DMS79 (cell line): ENCODE data around the gene NLGN4X.
"Not testable (repeated sequence)": the region's sequence is repeated elsewhere in the genome, so short reads cannot be mapped to it uniquely, and the experiment has no call there.

ENCODE experiments used
- DNase-seq: peaks from one replicate; lab custom pipeline; 2025; lab: John Stamatoyannopoulos, UW

The NLGN4X gene

GRCh38 chrX:6005856-6006255 is 222.8 kb downstream of the NLGN4X start:
- no peak for DNase-seq

DNA sequence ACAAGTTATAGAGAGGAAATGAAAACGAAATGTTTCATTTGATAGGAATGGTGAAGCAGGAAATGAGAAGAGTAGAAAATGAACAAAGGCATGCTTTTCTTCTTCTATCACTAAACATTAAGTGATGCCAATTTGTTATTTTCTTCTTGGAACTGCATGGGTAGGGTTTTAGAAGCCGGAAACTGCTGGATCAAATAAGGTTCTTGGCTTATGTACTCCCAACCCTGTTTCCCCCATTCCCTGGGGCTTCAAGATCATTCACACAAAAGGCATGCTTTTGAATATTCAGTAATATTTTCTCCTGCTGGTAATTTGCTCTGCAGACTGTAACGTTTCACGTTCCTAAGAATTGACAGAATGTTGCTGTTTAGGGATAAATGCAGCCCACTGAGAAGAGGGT is 224.1 kb downstream of the NLGN4X start:
- DNase-seq = no peak

DNA sequence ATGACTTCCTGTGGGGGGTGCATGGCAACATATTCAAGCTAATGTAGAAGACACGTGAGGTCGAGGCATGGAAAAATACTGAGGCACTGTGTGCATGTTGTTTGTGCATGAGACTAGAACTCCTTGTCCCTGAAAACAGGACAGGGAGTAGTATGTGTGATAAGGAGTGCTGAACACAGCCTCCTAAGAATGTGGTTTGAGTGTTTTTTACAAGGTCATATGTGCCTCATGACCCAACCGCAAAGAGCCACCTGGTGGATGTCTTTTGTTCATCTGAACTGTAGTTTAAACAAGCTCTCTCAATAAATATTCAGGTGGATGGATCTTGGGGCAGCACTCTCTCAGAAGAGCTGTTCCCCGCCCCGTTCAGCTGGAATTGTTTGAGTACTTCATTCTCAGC is 226.6 kb downstream of the NLGN4X start:
- no peak for DNase-seq

GRCh38 chrX:5998901-5999300 is 229.8 kb downstream of the NLGN4X start:
- DNase-seq = no peak

- no peak for DNase-seq
Measured at GRCh38 chrX:5998456-5998855, 230.2 kb downstream of the NLGN4X start.

DNA sequence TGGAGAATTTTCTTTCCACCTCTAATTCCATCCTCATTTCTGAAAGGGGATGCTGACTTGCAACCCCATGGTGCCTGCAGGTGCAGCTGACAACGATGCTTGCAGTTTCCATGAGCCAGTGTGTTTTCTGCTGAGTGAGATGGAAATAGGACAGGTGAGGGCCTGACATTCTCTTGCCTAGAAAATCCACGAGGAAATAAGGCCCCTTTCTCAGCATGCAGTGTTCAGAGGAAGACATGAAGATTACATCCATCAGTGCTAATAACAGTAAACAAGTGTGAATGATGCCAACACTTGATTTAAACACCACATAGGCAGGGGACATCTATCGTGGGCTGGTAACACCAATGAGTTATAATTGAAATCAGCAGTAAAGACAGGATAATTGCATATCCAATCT is 237.3 kb downstream of the NLGN4X start:
- no peak for DNase-seq

DNA sequence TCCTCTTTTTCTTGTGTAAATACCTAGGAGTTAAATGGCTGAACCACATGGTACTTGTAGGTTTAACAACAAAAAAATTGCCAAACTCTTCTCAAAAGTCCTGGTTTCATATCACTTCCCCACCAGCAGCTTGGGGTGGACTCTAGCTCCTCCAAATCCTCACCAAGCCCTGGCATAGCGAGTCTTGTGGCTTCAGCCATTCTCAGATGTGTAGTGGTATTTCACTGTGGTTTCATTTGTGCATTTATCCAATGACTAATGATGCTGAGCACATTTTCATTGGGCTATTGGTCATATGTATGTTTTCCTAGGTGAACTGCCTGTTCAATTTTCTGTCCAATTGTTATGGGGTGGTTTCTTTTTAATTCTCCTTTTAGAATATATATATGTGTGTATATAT is 249.3 kb downstream of the NLGN4X start:
- DNase-seq = no peak

- DNase-seq = peak; percentile 9
Measured at GRCh38 chrX:5976332-5976731, 252.3 kb downstream of the NLGN4X start.

- no peak for DNase-seq
Measured at GRCh38 chrX:5971300-5971699, 257.4 kb downstream of the NLGN4X start.

DNA sequence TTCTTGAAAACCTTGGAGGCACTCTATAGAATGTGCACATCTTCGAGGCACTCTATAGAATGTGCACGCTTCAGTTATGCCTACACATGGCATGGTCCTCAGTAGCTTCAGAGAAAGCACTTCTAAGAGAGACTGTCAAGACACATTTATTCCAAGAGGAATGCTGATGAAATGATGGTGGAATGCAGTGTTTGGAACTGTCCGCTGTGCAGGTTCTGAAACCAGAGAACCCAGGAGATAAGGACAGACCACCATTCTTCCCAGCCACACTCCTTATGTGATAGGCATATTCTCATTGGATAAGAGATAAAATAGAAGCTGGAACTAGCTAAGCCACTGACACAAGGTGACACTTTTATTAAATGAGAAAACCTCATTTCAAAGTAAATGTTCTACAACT is 263.3 kb downstream of the NLGN4X start:
- DNase-seq = no peak

- DNase-seq = no peak
Measured at GRCh38 chrX:5959286-5959685, 269.4 kb downstream of the NLGN4X start.

DNA sequence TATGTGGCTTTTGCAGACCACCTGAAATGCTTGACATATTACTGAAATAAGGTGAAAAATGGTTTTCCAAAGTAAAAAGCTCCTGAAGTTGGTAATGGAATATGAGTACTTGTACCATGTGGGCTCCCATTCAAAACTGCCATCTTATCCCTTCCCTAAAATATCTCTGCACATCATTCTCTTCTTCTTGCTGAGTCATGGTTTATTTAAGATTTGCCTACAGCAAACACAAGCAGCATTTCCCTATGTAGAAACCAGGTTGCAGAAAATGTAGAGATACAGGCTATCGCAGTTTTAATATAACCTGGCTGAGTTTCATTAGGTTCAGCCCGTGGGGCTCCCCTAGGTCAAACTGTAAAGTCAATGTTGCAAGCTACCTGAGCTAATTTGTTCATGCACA is 270.1 kb downstream of the NLGN4X start:
- no peak for DNase-seq

DNA sequence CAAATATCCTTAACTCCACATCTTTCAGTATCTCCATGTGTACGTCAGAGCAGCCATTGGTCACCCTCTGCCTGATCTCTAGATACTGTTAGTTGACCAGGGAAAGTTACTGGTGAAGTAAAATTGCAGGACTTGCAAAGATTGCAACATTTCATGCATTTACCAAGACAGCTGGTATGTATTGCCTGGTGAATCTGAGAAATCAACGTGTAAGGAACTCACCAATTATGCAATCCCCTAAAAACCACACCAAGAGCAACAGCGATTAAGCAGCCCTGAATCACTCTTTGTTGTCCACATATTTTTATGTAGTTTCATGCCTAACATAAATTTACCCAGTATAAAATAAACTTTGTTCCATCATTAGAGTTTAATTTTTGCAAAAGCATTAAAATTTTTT is 271.2 kb downstream of the NLGN4X start:
- no peak for DNase-seq

DNA sequence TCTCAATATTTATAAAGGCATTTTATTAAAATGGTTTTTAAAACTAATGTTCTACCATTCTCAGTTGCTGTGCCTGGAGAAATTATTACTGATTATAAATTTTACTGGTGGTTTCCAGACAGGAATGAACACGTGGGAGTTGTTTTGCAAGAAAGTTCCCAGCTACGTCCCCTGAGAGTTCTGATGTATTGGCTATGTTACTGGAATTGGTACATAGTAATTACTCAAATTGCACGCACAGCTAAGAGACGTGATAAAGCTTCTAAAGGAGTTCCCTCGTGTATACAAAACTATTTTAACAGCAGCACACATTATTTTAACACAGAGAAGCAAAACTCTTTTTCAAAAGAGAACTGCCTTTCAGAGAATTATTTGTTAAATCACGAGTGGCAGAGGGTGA is 292.2 kb downstream of the NLGN4X start:
- no peak for DNase-seq

DNA sequence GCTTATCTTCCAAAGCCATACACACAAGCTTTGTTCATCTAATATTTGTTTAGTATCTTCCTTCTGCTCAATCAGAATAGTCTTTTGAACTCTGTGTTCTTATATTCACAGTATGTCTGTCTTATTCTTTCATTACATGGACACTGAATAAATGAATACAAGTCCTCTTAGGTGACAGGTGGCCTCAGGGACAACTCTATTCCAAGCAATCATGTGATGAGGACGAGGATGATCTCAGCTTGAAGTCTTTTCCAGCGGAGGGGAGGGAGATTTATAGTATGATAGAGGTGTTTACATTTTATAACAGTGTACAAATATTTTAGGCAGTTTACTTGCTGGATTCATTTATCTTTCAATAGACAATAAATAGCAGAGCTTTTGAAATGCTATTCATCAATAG is 300.4 kb downstream of the NLGN4X start:
- no peak for DNase-seq

DNA sequence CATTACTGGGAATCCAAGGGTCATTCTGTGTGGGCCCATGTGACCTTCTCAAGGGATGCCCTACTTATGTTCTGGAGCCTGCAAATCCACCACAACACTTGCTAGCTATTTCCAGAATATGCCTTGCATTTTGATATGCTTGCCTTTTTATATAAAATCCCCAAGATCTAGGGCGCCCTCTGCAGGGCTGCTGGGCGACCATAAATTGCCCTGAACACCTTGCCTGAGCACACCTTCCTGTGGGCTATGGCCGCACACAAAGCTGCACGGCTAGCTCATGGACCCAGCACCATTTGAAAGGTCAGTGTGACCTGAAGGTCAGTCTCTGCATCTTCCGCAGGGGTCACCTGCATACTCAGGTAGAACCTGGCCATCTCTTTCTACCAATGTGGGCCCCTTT is 311.7 kb downstream of the NLGN4X start:
- DNase-seq = no peak

DNA sequence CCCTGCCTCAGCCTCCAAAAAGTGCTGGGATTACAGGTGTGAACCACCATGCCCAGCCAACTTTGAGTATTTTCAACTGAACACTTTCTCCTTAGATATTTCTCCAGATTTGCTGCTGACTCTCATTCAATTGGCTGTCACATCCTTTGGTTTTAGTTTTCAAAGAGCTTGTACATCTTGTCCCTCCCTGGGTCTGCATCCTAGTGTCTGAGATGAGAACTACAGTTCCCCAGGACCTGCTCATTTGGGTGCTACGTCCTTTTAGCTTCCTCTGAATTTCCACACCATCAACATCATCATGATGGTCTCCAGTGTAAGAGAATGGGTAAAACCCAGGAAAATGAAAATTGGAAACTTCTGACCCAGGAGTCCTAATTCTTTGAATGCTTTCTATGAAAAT is 312.9 kb downstream of the NLGN4X start:
- no peak for DNase-seq

- DNase-seq = no peak
Measured at GRCh38 chrX:5907207-5907606, 321.5 kb downstream of the NLGN4X start.

DNA sequence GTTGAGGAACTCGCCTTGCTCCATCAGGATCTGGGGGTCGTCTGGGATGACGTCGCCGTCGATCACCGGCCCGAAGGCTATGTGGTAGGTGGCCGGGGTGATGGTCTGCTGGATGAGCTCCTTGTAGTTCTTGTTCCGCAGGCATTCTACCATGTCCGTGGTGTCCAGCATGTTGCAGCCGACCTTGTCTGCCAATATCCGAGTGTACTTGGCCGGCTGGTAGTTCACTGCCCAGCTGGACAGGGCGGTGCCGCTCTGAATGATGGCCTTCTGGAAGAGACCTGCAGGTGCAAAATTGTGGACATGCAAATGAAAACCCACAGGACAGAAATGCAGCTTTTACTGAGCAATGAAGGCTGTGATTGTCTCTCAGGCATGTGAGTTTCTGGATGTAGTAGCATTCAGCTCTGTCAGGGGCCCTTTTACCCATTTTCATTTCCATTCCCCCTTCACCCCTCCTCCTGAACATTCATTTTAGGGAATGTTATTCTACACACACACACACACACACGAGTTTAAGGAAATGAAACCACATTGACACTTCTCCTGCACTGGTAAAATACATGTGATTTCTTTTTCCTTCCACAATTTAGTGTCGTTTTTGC is 325.0 kb downstream of the NLGN4X start:
- not testable (repeated sequence) for DNase-seq

GRCh38 chrX:5898463-5898862 is 330.2 kb downstream of the NLGN4X start:
- no peak for DNase-seq

- DNase-seq = no peak
Measured at GRCh38 chrX:5891378-5891777, 337.3 kb downstream of the NLGN4X start.

GRCh38 chrX:5876984-5877596 is 351.6 kb downstream of the NLGN4X start:
- no peak for DNase-seq

- DNase-seq = no peak
Measured at GRCh38 chrX:5870238-5870637, 358.4 kb downstream of the NLGN4X start.

DNA sequence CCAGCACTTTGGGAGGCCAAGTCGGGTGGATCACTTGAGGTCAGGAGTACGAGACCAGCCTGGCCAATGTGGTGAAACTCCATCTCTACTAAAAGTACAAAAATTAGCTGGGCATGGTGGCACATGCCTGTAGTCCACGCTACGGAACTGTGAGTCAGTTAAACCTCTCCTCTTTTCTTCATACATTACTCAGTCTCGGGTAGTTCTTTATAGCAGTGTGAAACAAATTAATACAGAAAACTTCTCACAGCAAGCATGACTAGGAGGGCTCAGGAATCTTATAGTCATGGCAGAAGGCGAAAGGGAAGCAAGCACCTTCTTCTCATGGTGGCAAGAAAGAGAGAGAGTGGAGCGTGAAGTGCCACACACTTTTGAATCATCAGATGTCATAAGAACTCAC is 358.9 kb downstream of the NLGN4X start:
- no peak for DNase-seq
